Retinal pigment epithelial cell (primary cell): ENCODE results near the gene ZNF722.
"Not testable (repeated sequence)": the region's sequence is repeated elsewhere in the genome, so short reads cannot be mapped to it uniquely, and the experiment has no call there.

Experiments used
- DNase-seq: peaks from one replicate; pipeline ENCODE4 v3.0.0-alpha.2; 2010; ENCODE audit warnings: low read depth
- H3K4me3 ChIP-seq: 2 replicates; pipeline ENCODE4 v1.5.1; 2011; ENCODE audit warnings: mild to moderate bottlenecking, low read length, control low read depth, moderate library complexity
- CTCF ChIP-seq: conservative IDR thresholded peaks from 2 replicates; pipeline ENCODE4 v1.5.1; 2011; ENCODE audit warnings: low read depth, low read length, control low read depth, inconsistent platforms

The ZNF722 gene

GRCh38 chr7:63998549-63998948, at the start of gene ZNF722:
Gene ZNF722 (plus strand): TSS chr7:63998849. CDS start chr7:63998962, 113 bp downstream.
- DNase-seq: no peak
- no peak within 1 kb of the TSS for H3K4me3 ChIP-seq
- no peak for TF ChIP-seq CTCF

GRCh38 chr7:63953181-63953580, 45.5 kb upstream of the ZNF722 start:
- no peak for DNase-seq
- TF ChIP-seq CTCF: no peak
- H3K4me3 ChIP-seq: no peak overlapping the region

- H3K4me3 ChIP-seq: no peak overlapping the region
- DNase-seq: no peak
- TF ChIP-seq CTCF: no peak
Measured at GRCh38 chr7:63968629-63969028, 30.0 kb upstream of the ZNF722 start.

- DNase-seq, H3K4me3 ChIP-seq: not testable (repeated sequence)
Measured at GRCh38 chr7:64015496-64015895, 16.8 kb downstream of the ZNF722 start.

GRCh38 chr7:64035388-64035787, 36.7 kb downstream of the ZNF722 start:
- no peak overlapping the region for H3K4me3 ChIP-seq
- TF ChIP-seq CTCF: no peak
- no peak for DNase-seq

- no peak overlapping the region for H3K4me3 ChIP-seq
- no peak for TF ChIP-seq CTCF
- no peak for DNase-seq
Measured at GRCh38 chr7:64037095-64037494, 38.4 kb downstream of the ZNF722 start.

GRCh38 chr7:64045301-64046040, 46.8 kb downstream of the ZNF722 start, which contains the start of gene ZNF727:
Gene ZNF727 (plus strand): TSS chr7:64045434. CDS start chr7:64045622, 188 bp downstream.
- no peak for DNase-seq
- no peak for TF ChIP-seq CTCF
- no peak within 1 kb of the TSS for H3K4me3 ChIP-seq
